HG02840 (cell line): Measurements from ENCODE around the gene GCGR.

Experiments used
- ATAC-seq: cut with Tn5 transposase; IDR thresholded peaks from one replicate; pipeline ENCODE4 v1.9.1; 2021; ENCODE audit warnings: mild to moderate bottlenecking, moderate library complexity, moderate number of reproducible peaks; ENCODE audit not compliant: unreplicated experiment, low FRiP score

Gene GCGR

GRCh38 chr17:81803728-81804558 lies at the start of gene GCGR:
TSS of gene GCGR (plus strand) at chr17:81804150. CDS start at chr17:81809019, 4,869 bp downstream.
- no peak for ATAC-seq

- ATAC-seq, result no peak
Observed at GRCh38 chr17:81792675-81793615, 11.0 kb upstream of the GCGR start.

- no peak for ATAC-seq
Observed at GRCh38 chr17:81794074-81794476, 9.9 kb upstream of the GCGR start.

- ATAC-seq, result no peak
Observed at GRCh38 chr17:81794509-81794908, 9.4 kb upstream of the GCGR start.

- ATAC-seq, result no peak
Observed at GRCh38 chr17:81801327-81801726, 2.6 kb upstream of the GCGR start.

- ATAC-seq, result no peak
Observed at GRCh38 chr17:81802048-81802758, 1.7 kb upstream of the GCGR start.

GRCh38 chr17:81802856-81803643 lies 900 bp upstream of the GCGR start:
- ATAC-seq, result no peak

GRCh38 chr17:81804559-81805399 lies 829 bp downstream of the GCGR start:
- ATAC-seq, result no peak

GRCh38 chr17:81805707-81806460 lies 1.9 kb downstream of the GCGR start:
- ATAC-seq, result no peak

GRCh38 chr17:81806461-81807209 lies 2.7 kb downstream of the GCGR start:
- ATAC-seq, result no peak

- ATAC-seq, result no peak
Observed at GRCh38 chr17:81807210-81807719, 3.3 kb downstream of the GCGR start.

- ATAC-seq, result no peak
Observed at GRCh38 chr17:81807839-81808238, 3.9 kb downstream of the GCGR start.

GRCh38 chr17:81808778-81809555 lies 5.0 kb downstream of the GCGR start:
- ATAC-seq, result no peak

- ATAC-seq, result no peak
Observed at GRCh38 chr17:81809556-81809998, 5.6 kb downstream of the GCGR start.

- ATAC-seq, result no peak
Observed at GRCh38 chr17:81810476-81810875, 6.5 kb downstream of the GCGR start.

- no peak for ATAC-seq
Observed at GRCh38 chr17:81810892-81811704, 7.1 kb downstream of the GCGR start.
